HEK293 (cell line): ENCODE measurements around the gene APBB2.

Experiments
- CTCF ChIA-PET: fragments of 350-600 bp; formaldehyde crosslinking; extraction: SDS; loops from one replicate; lab custom pipeline; 2021; ENCODE audit warnings: antibody characterized with exemption; lab: Yijun Ruan, JAX
- POLR2A ChIA-PET: fragments of 300-600 bp; formaldehyde crosslinking; extraction: SDS; loops from one replicate; lab custom pipeline; 2020; ENCODE audit warnings: antibody characterized with exemption, inconsistent platforms; lab: Yijun Ruan, JAX
- H3K27ac ChIP-seq: fragments of 200-500 bp; sonication (Bioruptor generic); 2 replicates; pipeline ENCODE4 v1.5.1; 2014; ENCODE audit warnings: low read depth, low read length, control low read depth, inconsistent platforms; ENCODE audit errors: extremely low read depth
- H3K36me3 ChIP-seq, 2 experiments: fragments of 200-500 bp in 1 of 2; sonication (Bioruptor generic) in 1 of 2; 1 replicate in 1 of 2; 2 replicates in 1 of 2; pipeline ENCODE4 v1.5.1; 2014 to 2017; ENCODE audit warnings: inconsistent platforms in 2 of 2, low read length in 2 of 2; ENCODE audit not compliant: control insufficient read depth in 2 of 2, insufficient read depth in 1 of 2
- H3K4me1 ChIP-seq: fragments of 200-500 bp; sonication (Bioruptor generic); 2 replicates; pipeline ENCODE4 v1.5.1; 2014; ENCODE audit warnings: mild to moderate bottlenecking, low read length, inconsistent platforms; ENCODE audit not compliant: control insufficient read depth, insufficient read depth
- H3K4me3 ChIP-seq: 2 replicates; pipeline ENCODE4 v1.5.1; 2011; ENCODE audit warnings: low read depth, mild to moderate bottlenecking, control low read depth, low read length, moderate library complexity
- H3K9me3 ChIP-seq: fragments of 200-500 bp; sonication (Bioruptor generic); 2 replicates; pipeline ENCODE4 v1.5.1; 2014; ENCODE audit warnings: low read depth, low read length, inconsistent platforms; ENCODE audit not compliant: control insufficient read depth, insufficient read depth
- BCL11A ChIP-seq: fragments of 450-650 bp; formaldehyde crosslinking; IDR thresholded peaks from 2 replicates; pipeline ENCODE4 v1.5.1; 2016; ENCODE audit warnings: low read depth, missing biosample characterization, missing genetic modification characterization
- INSM2 ChIP-seq: fragments of 450-650 bp; formaldehyde crosslinking; IDR thresholded peaks from 2 replicates; pipeline ENCODE4 v1.5.1; 2016; ENCODE audit warnings: missing biosample characterization, missing genetic modification characterization
- RBAK ChIP-seq: fragments of 450-650 bp; formaldehyde crosslinking; IDR thresholded peaks from 2 replicates; pipeline ENCODE4 v1.5.1; 2016; ENCODE audit warnings: missing biosample characterization, missing genetic modification characterization
- SALL2 ChIP-seq: fragments of 450-650 bp; formaldehyde crosslinking; IDR thresholded peaks from 2 replicates; pipeline ENCODE4 v1.5.0; 2017; ENCODE audit warnings: missing biosample characterization, mild to moderate bottlenecking, missing genetic modification characterization, borderline replicate concordance
- SCRT2 ChIP-seq: fragments of 450-650 bp; formaldehyde crosslinking; IDR thresholded peaks from 2 replicates; pipeline ENCODE4 v1.5.1; 2016; ENCODE audit warnings: missing biosample characterization, missing genetic modification characterization
- YY1 ChIP-seq: fragments of 450-650 bp; formaldehyde crosslinking; IDR thresholded peaks from 2 replicates; pipeline ENCODE4 v1.5.1; 2018; ENCODE audit warnings: missing biosample characterization, missing genetic modification characterization
- ZBTB10 ChIP-seq: fragments of 450-650 bp; formaldehyde crosslinking; IDR thresholded peaks from 2 replicates; pipeline ENCODE4 v1.5.1; 2016; ENCODE audit warnings: missing biosample characterization, missing genetic modification characterization
- ZBTB7A ChIP-seq: fragments of 450-650 bp; formaldehyde crosslinking; IDR thresholded peaks from 2 replicates; pipeline ENCODE4 v1.5.1; 2016; ENCODE audit warnings: low read depth, missing biosample characterization, missing genetic modification characterization
- ZFHX2 ChIP-seq: fragments of 450-650 bp; formaldehyde crosslinking; conservative IDR thresholded peaks from 2 replicates; pipeline ENCODE4 v1.5.1; 2016; ENCODE audit warnings: missing biosample characterization, missing genetic modification characterization
- ZNF138 ChIP-seq: fragments of 450-650 bp; formaldehyde crosslinking; IDR thresholded peaks from 2 replicates; pipeline ENCODE4 v1.5.1; 2016; ENCODE audit warnings: missing biosample characterization, missing genetic modification characterization, borderline replicate concordance
- ZNF211 ChIP-seq: fragments of 450-650 bp; formaldehyde crosslinking; IDR thresholded peaks from 2 replicates; pipeline ENCODE4 v1.5.1; 2016; ENCODE audit warnings: low read depth, missing biosample characterization, missing genetic modification characterization
- ZNF23 ChIP-seq: fragments of 450-650 bp; formaldehyde crosslinking; IDR thresholded peaks from 2 replicates; pipeline ENCODE4 v1.5.1; 2016; ENCODE audit warnings: missing biosample characterization, missing genetic modification characterization, borderline replicate concordance
- ZNF274 ChIP-seq, 2 experiments: fragments of 200-500 bp in 1 of 2; fragments of 450-650 bp in 1 of 2; sonication (Bioruptor generic) in 1 of 2; formaldehyde crosslinking in 1 of 2; IDR thresholded peaks; 2 replicates each; pipeline versions ENCODE4 v1.5.1 to v1.6.1; 2014 to 2016; ENCODE audit warnings: borderline replicate concordance in 1 of 2, inconsistent platforms in 1 of 2, low read length in 1 of 2, missing biosample characterization in 1 of 2, missing genetic modification characterization in 1 of 2
- ZNF354C ChIP-seq: fragments of 450-650 bp; formaldehyde crosslinking; IDR thresholded peaks from 2 replicates; pipeline ENCODE4 v1.5.1; 2016; ENCODE audit warnings: missing biosample characterization, missing genetic modification characterization, low read depth, borderline replicate concordance
- ZNF610 ChIP-seq: fragments of 450-650 bp; formaldehyde crosslinking; IDR thresholded peaks from 2 replicates; pipeline ENCODE4 v1.5.1; 2016; ENCODE audit warnings: missing biosample characterization, missing genetic modification characterization, borderline replicate concordance
- ZSCAN16 ChIP-seq: fragments of 450-650 bp; formaldehyde crosslinking; IDR thresholded peaks from 2 replicates; pipeline ENCODE4 v1.5.1; 2016; ENCODE audit warnings: missing biosample characterization, missing genetic modification characterization
- TF ChIP-seq, protein P1 (sequence below): IDR thresholded peaks from 2 replicates; pipeline ENCODE4 v1.6.1; 2011; ENCODE audit warnings: mild to moderate bottlenecking, low read depth, low read length, borderline replicate concordance
- TF ChIP-seq, protein P2 (sequence below): fragments of 450-650 bp; formaldehyde crosslinking; IDR thresholded peaks from 2 replicates; pipeline ENCODE4 v1.5.1; 2016; ENCODE audit warnings: missing biosample characterization, missing genetic modification characterization
- TF ChIP-seq, protein P3 (sequence below): fragments of 450-650 bp; formaldehyde crosslinking; IDR thresholded peaks from 2 replicates; pipeline ENCODE4 v1.5.1; 2016; ENCODE audit warnings: missing biosample characterization, missing genetic modification characterization

APBB2 gene

DNA sequence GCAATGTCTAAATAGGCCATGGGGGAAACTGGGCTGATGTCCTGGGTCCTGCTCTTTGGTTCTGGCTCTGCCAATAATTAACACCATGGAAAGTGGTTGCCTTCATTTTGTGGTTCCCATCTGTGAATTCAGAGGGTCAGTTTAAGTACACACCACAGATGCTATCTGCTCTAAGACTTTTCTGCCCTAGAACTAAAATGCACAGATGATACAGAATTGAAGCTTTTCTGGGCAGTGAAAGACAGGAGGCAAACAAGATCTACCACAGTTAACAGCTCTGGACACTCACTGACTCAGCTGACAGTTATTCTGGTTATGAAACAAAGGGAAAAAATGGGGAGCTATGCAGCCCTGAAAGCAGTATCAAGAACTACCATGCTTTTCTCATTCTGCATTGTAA lies 37.3 kb downstream of the APBB2 start:
- Histone ChIP-seq H3K27ac (no peak overlapping the region), H3K4me1 (peaks cover 12% of the 10 kb centered on the region), H3K36me3 (no peaks in the 10 kb centered on the region), H3K4me3 (no peak overlapping the region)
- POLR2A ChIA-PET: interaction anchor here (1.2 kb wide), 1 partner anchor 38 kb away, joined by 3 read pairs; the partner anchor contains the start of gene APBB2
- TF ChIP-seq YY1 (tag by site-specific recombination) (no peak), SCRT2 (tag by site-specific recombination) (no peak), ZBTB7A (tag by site-specific recombination) (no peak), SALL2 (tag by site-specific recombination) (no peak), ZFHX2 (tag by site-specific recombination) (no peak)
- TF ChIP-seq, all 188 proteins: peak for 0
- no peaks in the 10 kb centered on the region for H3K9me3 ChIP-seq
- CTCF ChIA-PET: interaction anchor here (0.6 kb wide), 1 partner anchor 73 kb away, joined by 4 read pairs; no protein-coding TSS in a partner anchor

- H3K27ac ChIP-seq: no peak overlapping the region
- no peaks in the 10 kb centered on the region for H3K36me3 ChIP-seq
- peaks cover 12% of the 10 kb centered on the region for H3K4me1 ChIP-seq
- no peak overlapping the region for H3K4me3 ChIP-seq
- CTCF ChIA-PET: interaction anchor here (0.6 kb wide), 1 partner anchor 72 kb away, joined by 4 read pairs; no protein-coding TSS in a partner anchor
- POLR2A ChIA-PET: interaction anchor here (1.2 kb wide), 1 partner anchor 38 kb away, joined by 3 read pairs; the partner anchor contains the start of gene APBB2
- no peaks in the 10 kb centered on the region for H3K9me3 ChIP-seq
- no peak for TF ChIP-seq ZNF610 (tag by site-specific recombination)
- no peak for TF ChIP-seq BCL11A (tag by site-specific recombination)
- no peak for TF ChIP-seq ZSCAN16 (tag by site-specific recombination)
- TF ChIP-seq ZNF138 (tag by site-specific recombination): no peak
- TF ChIP-seq ZNF274 (IDR thresholded peaks at IDR 0.05; ENCODE audit: low read length): no peak
- no peak for TF ChIP-seq ZNF274 (tag by site-specific recombination; IDR thresholded peaks at IDR 0.05; ENCODE audit: borderline replicate concordance)
- no peak for TF ChIP-seq ZNF354C
- TF ChIP-seq YY1 (tag by site-specific recombination): no peak
- no peak for TF ChIP-seq INSM2 (tag by site-specific recombination)
These were observed 38.0 kb downstream of the APBB2 start for GRCh38 chr4:41176340-41176739.

DNA sequence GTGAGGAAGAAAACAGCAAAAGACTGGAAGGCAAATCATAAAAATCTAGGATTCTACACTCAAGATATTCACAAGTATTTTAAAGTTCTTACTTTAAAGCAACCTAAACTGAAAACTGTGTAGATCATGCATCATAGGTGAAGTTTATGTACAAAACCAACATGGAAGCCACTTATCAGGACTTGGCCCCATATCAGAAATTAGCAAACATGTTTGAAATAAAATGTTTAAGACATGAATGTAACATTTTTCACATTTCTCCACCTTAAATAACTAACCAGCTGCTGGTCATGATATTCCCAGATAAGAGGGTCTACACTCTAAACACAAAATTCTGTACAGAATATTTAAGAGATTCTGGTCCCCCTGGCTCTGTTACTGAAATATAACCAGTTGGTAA lies 38.5 kb downstream of the APBB2 start:
- Histone ChIP-seq H3K9me3 (no peaks in the 10 kb centered on the region), H3K4me3 (no peak overlapping the region), H3K4me1 (peaks cover 12% of the 10 kb centered on the region), H3K27ac (no peak overlapping the region), H3K36me3 (no peaks in the 10 kb centered on the region)
- ChIA-PET POLR2A (no interaction called here), CTCF (no interaction called here)
- TF ChIP-seq, protein P1, sequence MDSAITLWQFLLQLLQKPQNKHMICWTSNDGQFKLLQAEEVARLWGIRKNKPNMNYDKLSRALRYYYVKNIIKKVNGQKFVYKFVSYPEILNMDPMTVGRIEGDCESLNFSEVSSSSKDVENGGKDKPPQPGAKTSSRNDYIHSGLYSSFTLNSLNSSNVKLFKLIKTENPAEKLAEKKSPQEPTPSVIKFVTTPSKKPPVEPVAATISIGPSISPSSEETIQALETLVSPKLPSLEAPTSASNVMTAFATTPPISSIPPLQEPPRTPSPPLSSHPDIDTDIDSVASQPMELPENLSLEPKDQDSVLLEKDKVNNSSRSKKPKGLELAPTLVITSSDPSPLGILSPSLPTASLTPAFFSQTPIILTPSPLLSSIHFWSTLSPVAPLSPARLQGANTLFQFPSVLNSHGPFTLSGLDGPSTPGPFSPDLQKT: no peak
- TF ChIP-seq ZNF211 (tag by site-specific recombination): no peak
- no peak for TF ChIP-seq ZNF23 (tag by site-specific recombination)
- no peak for TF ChIP-seq SALL2 (tag by site-specific recombination)
- TF ChIP-seq, protein P2, sequence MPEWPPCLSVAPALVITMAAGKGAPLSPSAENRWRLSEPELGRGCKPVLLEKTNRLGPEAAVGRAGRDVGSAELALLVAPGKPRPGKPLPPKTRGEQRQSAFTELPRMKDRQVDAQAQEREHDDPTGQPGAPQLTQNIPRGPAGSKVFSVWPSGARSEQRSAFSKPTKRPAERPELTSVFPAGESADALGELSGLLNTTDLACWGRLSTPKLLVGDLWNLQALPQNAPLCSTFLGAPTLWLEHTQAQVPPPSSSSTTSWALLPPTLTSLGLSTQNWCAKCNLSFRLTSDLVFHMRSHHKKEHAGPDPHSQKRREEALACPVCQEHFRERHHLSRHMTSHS (tag by site-specific recombination): no peak
- no peak for TF ChIP-seq RBAK (tag by site-specific recombination)
- TF ChIP-seq ZBTB10 (tag by site-specific recombination): no peak
- TF ChIP-seq, protein P3, sequence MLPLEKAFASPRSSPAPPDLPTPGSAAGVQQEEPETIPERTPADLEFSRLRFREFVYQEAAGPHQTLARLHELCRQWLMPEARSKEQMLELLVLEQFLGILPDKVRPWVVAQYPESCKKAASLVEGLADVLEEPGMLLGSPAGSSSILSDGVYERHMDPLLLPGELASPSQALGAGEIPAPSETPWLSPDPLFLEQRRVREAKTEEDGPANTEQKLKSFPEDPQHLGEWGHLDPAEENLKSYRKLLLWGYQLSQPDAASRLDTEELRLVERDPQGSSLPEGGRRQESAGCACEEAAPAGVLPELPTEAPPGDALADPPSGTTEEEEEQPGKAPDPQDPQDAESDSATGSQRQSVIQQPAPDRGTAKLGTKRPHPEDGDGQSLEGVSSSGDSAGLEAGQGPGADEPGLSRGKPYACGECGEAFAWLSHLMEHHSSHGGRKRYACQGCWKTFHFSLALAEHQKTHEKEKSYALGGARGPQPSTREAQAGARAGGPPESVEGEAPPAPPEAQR (tag by site-specific recombination): no peak
